Activated T-helper 2 cell treated with anti-CD3 and anti-CD28 coated beads, Interferon-gamma antibody, Interleukin-2, Interleukin-4, amounts not matched to agents 10 μg/mL and 5 μg/mL and 100 μg/mL, durations not matched to agents 14 hours and 24 hours and 36 hours (primary cell): ENCODE measurements around the gene PLXNA1. TPM values are rescaled to one million over a fixed set of nuclear protein-coding genes. Genes with fewer than 3 reads are reported as not detected.

ENCODE experiments used
- DNase-seq: peaks from one replicate; pipeline ENCODE4 v3.0.0; 2021; ENCODE audit warnings: low spot score
- H3K27ac Mint-ChIP-seq: one replicate; pipeline ENCODE4 v1.8.0; 2021; ENCODE audit warnings: mixed read lengths
- H3K27me3 Mint-ChIP-seq: one replicate; pipeline ENCODE4 v1.8.0; 2021; ENCODE audit warnings: low read depth, mixed read lengths
- H3K36me3 Mint-ChIP-seq: one replicate; pipeline ENCODE4 v1.8.0; 2021; ENCODE audit warnings: low read depth, mixed read lengths
- H3K4me1 Mint-ChIP-seq: one replicate; pipeline ENCODE4 v1.8.0; 2021; ENCODE audit warnings: low read depth, mixed read lengths
- H3K4me3 Mint-ChIP-seq: one replicate; pipeline ENCODE4 v1.8.0; 2021; ENCODE audit warnings: low read depth, mild to moderate bottlenecking, moderate library complexity, mixed read lengths
- H3K9me3 Mint-ChIP-seq: one replicate; pipeline ENCODE4 v1.8.0; 2021; ENCODE audit warnings: mixed read lengths
- intact Hi-C: fragments of 100-400 bp; cut with micrococcal nuclease; formaldehyde crosslinking; loops from one replicate; pipeline ENCODE4 v1.15.1; 2023
- total RNA-seq: library from RNA; stranded (reverse); gene quantifications from 2 replicates; pipeline ENCODE4 v1.2.3, GENCODE V29; 2022

PLXNA1 gene
- total RNA-seq, 1 donor from 2014 or later, result 18.9 TPM

- intact Hi-C loops, result no loop called here
- no peaks in the 10 kb centered on the region for H3K4me1 Mint-ChIP-seq
- no peaks in the 10 kb centered on the region for H3K9me3 Mint-ChIP-seq
- H3K27ac Mint-ChIP-seq, result no peak overlapping the region
- no peaks in the 10 kb centered on the region for H3K36me3 Mint-ChIP-seq
- DNase-seq, result no peak
- H3K27me3 Mint-ChIP-seq, result no peaks in the 10 kb centered on the region
- H3K4me3 Mint-ChIP-seq, result no peak overlapping the region
Measured at GRCh38 chr3:126997455-126998038, 14.6 kb downstream of the PLXNA1 start.

DNA sequence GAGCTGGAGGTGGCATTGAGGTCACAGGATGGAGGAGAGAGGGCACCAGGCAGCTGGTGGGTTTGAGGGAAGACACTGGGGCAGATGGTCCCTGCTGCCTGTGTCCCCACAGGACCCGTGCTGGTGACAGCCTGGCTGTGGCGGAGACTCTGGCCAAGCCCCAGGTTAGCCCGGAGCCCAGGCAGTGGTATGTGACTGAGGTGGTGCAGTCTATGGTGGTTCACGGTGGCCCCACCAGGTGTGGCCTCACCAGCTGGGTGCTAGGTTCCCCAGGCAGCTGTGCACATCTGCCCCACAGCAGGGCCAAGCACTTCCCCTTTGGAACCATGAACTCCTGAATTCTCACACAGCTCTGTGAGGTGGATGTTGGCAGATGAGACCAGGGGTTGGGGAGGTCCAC lies 15.4 kb downstream of the PLXNA1 start:
- Mint-ChIP-seq H3K4me3 (no peak overlapping the region), H3K36me3 (no peaks in the 10 kb centered on the region), H3K27ac (no peak overlapping the region), H3K27me3 (no peaks in the 10 kb centered on the region), H3K4me1 (no peaks in the 10 kb centered on the region), H3K9me3 (no peaks in the 10 kb centered on the region)
- intact Hi-C loops, result no loop called here
- DNase-seq, result no peak

GRCh38 chr3:126998728-126999127 lies 15.8 kb downstream of the PLXNA1 start:
- Mint-ChIP-seq H3K4me3 (no peak overlapping the region), H3K36me3 (no peaks in the 10 kb centered on the region), H3K27me3 (no peaks in the 10 kb centered on the region), H3K4me1 (no peaks in the 10 kb centered on the region), H3K9me3 (no peaks in the 10 kb centered on the region), H3K27ac (no peak overlapping the region)
- intact Hi-C loops, result no loop called here
- DNase-seq, result no peak

DNA sequence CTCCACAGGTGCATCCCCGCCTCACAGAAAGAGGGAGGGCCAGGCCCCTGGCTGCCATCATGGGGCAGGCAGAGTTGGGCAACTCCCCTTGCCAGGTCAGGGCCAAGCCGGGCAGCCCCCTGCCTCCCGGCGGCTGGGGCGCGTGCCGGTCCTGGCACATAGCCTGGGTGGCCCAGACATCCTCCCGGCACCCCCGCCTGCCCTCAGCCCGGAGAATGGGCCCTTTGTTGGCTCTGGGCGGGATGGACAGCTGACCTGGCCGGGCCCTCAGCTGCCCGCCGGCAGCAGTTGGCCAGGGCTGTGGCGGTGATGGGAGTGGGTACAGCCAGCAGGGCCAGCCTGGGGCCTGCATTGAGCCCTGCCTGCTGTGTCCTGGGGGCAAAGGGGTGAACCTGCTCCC lies 16.5 kb downstream of the PLXNA1 start:
- Mint-ChIP-seq H3K9me3 (no peaks in the 10 kb centered on the region), H3K36me3 (no peaks in the 10 kb centered on the region), H3K4me3 (no peak overlapping the region), H3K4me1 (no peaks in the 10 kb centered on the region), H3K27me3 (no peaks in the 10 kb centered on the region), H3K27ac (no peak overlapping the region)
- intact Hi-C loops, result no loop called here
- DNase-seq, result no peak

GRCh38 chr3:127000119-127000518 lies 17.2 kb downstream of the PLXNA1 start:
- Mint-ChIP-seq H3K36me3 (no peaks in the 10 kb centered on the region), H3K27me3 (no peaks in the 10 kb centered on the region), H3K4me3 (no peak overlapping the region), H3K9me3 (no peaks in the 10 kb centered on the region), H3K27ac (no peak overlapping the region), H3K4me1 (no peaks in the 10 kb centered on the region)
- intact Hi-C loops, result no loop called here
- DNase-seq, result no peak

- no peaks in the 10 kb centered on the region for H3K36me3 Mint-ChIP-seq
- no peaks in the 10 kb centered on the region for H3K27me3 Mint-ChIP-seq
- H3K4me3 Mint-ChIP-seq, result no peak overlapping the region
- no peaks in the 10 kb centered on the region for H3K9me3 Mint-ChIP-seq
- no peak overlapping the region for H3K27ac Mint-ChIP-seq
- intact Hi-C loops, result no loop called here
- no peaks in the 10 kb centered on the region for H3K4me1 Mint-ChIP-seq
- no peak for DNase-seq
Measured at GRCh38 chr3:127000761-127001160, 17.8 kb downstream of the PLXNA1 start.

GRCh38 chr3:127001486-127002194 lies 18.7 kb downstream of the PLXNA1 start:
- intact Hi-C loops, result no loop called here
- H3K27ac Mint-ChIP-seq, result no peak overlapping the region
- DNase-seq, result no peak
- no peaks in the 10 kb centered on the region for H3K4me1 Mint-ChIP-seq
- H3K4me3 Mint-ChIP-seq, result no peak overlapping the region
- H3K36me3 Mint-ChIP-seq, result no peaks in the 10 kb centered on the region
- H3K9me3 Mint-ChIP-seq, result no peaks in the 10 kb centered on the region
- no peaks in the 10 kb centered on the region for H3K27me3 Mint-ChIP-seq

- no peak overlapping the region for H3K27ac Mint-ChIP-seq
- H3K36me3 Mint-ChIP-seq, result no peaks in the 10 kb centered on the region
Measured at GRCh38 chr3:127002195-127003174, 19.6 kb downstream of the PLXNA1 start.

DNA sequence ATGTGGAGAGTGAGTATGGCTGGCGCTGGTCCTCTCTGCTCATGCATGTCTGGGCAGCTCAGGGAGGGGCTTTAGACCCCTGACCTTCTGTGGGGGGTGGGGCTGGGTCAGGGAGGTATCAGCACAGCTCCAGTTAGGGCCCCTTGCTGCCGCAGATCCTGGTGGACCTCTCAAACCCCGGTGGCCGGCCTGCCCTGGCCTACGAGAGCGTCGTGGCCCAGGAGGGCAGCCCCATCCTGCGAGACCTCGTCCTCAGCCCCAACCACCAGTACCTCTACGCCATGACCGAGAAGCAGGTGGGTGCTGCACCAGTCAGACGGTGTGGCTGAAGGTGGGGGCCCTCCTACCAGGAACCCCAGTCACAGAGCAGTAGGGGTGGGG lies 20.2 kb downstream of the PLXNA1 start:
- Mint-ChIP-seq H3K4me3 (no peak overlapping the region), H3K9me3 (no peaks in the 10 kb centered on the region), H3K27me3 (no peaks in the 10 kb centered on the region), H3K27ac (no peak overlapping the region), H3K36me3 (no peaks in the 10 kb centered on the region), H3K4me1 (no peaks in the 10 kb centered on the region)
- DNase-seq, result no peak
- intact Hi-C loops, result no loop called here

More at GRCh38 chr3:127002195-127003174, 19.6 kb downstream of the PLXNA1 start:
- no peaks in the 10 kb centered on the region for H3K4me1 Mint-ChIP-seq
- no peaks in the 10 kb centered on the region for H3K9me3 Mint-ChIP-seq
- H3K27me3 Mint-ChIP-seq, result no peaks in the 10 kb centered on the region
- H3K4me3 Mint-ChIP-seq, result no peak overlapping the region
- intact Hi-C loops, result no loop called here
- DNase-seq, result no peak

GRCh38 chr3:127003601-127004280 lies 20.8 kb downstream of the PLXNA1 start:
- Mint-ChIP-seq H3K4me3 (no peak overlapping the region), H3K36me3 (no peaks in the 10 kb centered on the region), H3K4me1 (no peaks in the 10 kb centered on the region), H3K9me3 (no peaks in the 10 kb centered on the region), H3K27ac (no peak overlapping the region), H3K27me3 (no peaks in the 10 kb centered on the region)
- intact Hi-C loops, result no loop called here
- no peak for DNase-seq

DNA sequence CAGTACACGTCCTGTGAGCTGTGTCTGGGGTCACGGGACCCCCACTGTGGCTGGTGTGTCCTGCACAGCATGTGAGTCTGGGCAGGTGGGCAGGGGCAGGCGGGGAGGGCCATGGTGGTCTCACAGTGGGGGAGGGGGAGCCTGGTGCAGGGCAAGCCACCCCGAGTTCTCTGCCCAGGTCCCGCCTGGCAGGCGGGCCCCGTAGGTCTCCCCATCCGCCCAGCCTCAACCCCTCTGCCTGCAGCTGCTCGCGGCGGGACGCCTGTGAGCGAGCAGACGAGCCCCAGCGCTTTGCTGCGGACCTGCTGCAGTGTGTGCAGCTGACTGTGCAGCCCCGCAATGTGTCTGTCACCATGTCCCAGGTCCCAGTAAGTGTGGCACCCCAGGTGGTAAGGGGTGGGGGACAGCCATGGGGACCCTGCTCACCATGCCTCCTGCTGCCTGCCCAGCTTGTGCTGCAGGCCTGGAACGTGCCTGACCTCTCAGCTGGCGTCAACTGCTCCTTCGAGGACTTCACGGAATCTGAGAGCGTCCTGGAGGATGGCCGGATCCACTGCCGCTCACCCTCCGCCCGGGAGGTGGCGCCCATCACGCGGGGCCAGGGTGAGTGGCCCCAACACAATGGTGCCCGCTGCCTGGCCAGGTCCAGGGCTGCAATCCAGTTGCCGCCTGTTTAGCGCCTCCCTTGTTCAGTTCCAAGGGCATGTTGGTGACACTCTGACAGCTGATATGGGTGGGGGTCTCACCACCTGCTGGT lies 21.9 kb downstream of the PLXNA1 start:
- intact Hi-C loops, result no loop called here
- Mint-ChIP-seq H3K4me1 (no peaks in the 10 kb centered on the region), H3K27ac (no peak overlapping the region), H3K4me3 (no peak overlapping the region), H3K27me3 (no peaks in the 10 kb centered on the region), H3K36me3 (no peaks in the 10 kb centered on the region), H3K9me3 (no peaks in the 10 kb centered on the region)
- no peak for DNase-seq

GRCh38 chr3:127005864-127006500 lies 23.1 kb downstream of the PLXNA1 start:
- Mint-ChIP-seq H3K4me1 (no peaks in the 10 kb centered on the region), H3K36me3 (no peaks in the 10 kb centered on the region), H3K27ac (no peak overlapping the region)

More at GRCh38 chr3:127005864-127006500, 23.1 kb downstream of the PLXNA1 start:
- no peak for DNase-seq
- Mint-ChIP-seq H3K27me3 (no peaks in the 10 kb centered on the region), H3K9me3 (no peaks in the 10 kb centered on the region), H3K4me3 (no peak overlapping the region)
- intact Hi-C loops, result no loop called here
